Prostate gland (tissue), 2 donors: ENCODE measurements around the gene ITGB8.

Experiments used
- CTCF ChIP-seq, 4 experiments: fragments of 200-600 bp in 2 of 4; fragments of 450-650 bp in 2 of 4; sonication (generic) in 2 of 4; IDR thresholded peaks; 1 replicate in 3 of 4; 2 replicates in 1 of 4; pipeline ENCODE4 v1.5.1; 2016 to 2019; ENCODE audit warnings: antibody characterized with exemption in 4 of 4, mild to moderate bottlenecking in 2 of 4, moderate library complexity in 2 of 4
- POLR2A ChIP-seq: fragments of 450-650 bp; IDR thresholded peaks from one replicate; pipeline ENCODE4 v1.6.1; 2016; ENCODE audit warnings: antibody characterized with exemption, mild to moderate bottlenecking
- POLR2AphosphoS5 ChIP-seq: sonication (generic); formaldehyde crosslinking; IDR thresholded peaks from one replicate; pipeline ENCODE4 v1.6.1; 2017; ENCODE audit warnings: antibody characterized with exemption

- TF ChIP-seq CTCF (IDR thresholded peaks at IDR 0.05), result no peak
- TF ChIP-seq POLR2AphosphoS5, result no peak
- TF ChIP-seq POLR2A, result no peak
These were observed 32.0 kb downstream of the ITGB8 start for GRCh38 chr7:20362574-20363253.
